ENCODE results near the gene TNRC18.
"Not testable (repeated sequence)": the region's sequence is repeated elsewhere in the genome, so short reads cannot be mapped to it uniquely, and the experiment has no call there.

The TNRC18 gene

DNA sequence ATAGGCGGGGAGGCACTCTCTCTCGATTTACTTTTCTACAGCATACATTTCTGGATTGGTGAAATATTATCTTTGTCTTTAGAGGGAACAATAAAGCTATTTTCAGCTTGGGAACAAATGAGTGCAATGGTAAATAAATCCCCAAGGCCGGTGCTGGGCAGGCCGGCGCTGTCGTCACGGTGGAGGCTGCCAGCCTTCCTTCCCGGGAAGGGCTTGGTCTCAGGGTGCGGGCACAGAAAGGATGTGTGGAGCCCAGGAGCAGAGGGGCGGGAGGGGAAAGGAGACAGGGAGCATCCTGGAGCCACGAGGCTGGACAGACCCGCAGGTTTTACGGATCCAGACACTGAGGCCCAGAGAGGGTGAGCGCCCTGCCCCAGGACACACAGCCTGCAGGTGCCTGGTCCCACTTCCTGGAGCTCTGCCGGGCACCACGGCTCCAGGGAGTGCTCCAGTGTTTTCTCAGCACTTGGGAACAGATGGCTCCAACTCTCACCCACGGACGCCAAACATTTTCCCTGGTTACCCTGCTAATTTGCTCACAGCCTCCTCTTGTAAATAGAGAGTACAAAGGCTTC lies 149.7 kb downstream of the TNRC18 start:
- H3K79me1 ChIP-seq (replicated peaks; ENCODE audit: low read length, poor library complexity, severe bottlenecking); H3K36me3 ChIP-seq (ENCODE audit: control insufficient read depth in 1 of 2, insufficient read depth in 2 of 2, low read depth in 1 of 2, low read length in 2 of 2); H3K4ac ChIP-seq (ENCODE audit: low read depth in 1 of 2, low read length in 2 of 2); H3K23ac ChIP-seq (ENCODE audit: low read length in 2 of 2); H2BK120ac ChIP-seq (ENCODE audit: low read depth, low read length); H3K14ac ChIP-seq (ENCODE audit: low read length in 2 of 2); H3K4me2 ChIP-seq (ENCODE audit: low read length, poor library complexity, severe bottlenecking); H3K18ac ChIP-seq (ENCODE audit: low read depth in 1 of 2, low read length in 2 of 2); H3K4me1 ChIP-seq (ENCODE audit: control insufficient read depth, insufficient read depth, low read depth, low read length); H4K91ac ChIP-seq (ENCODE audit: low read length); H3K9ac ChIP-seq (ENCODE audit: low read length); H4K8ac ChIP-seq (ENCODE audit: low read length); H2BK5ac ChIP-seq (ENCODE audit: low read depth, low read length, poor library complexity, severe bottlenecking); H3K9me3 ChIP-seq (ENCODE audit: control insufficient read depth, low read length); H2BK15ac ChIP-seq (ENCODE audit: low read depth, poor library complexity, severe bottlenecking); H2AK5ac ChIP-seq (ENCODE audit: low read length, severe bottlenecking); H2AFZ ChIP-seq (ENCODE audit: low read depth, low read length); H2BK12ac ChIP-seq (ENCODE audit: low read length in 2 of 2); H3K4me3 ChIP-seq (ENCODE audit: insufficient read depth in 1 of 2, low read depth in 1 of 2, low read length in 2 of 2); H3K27ac ChIP-seq (ENCODE audit: low read length, poor library complexity, severe bottlenecking); DNase-seq: not testable (repeated sequence)
- H3K27me3 ChIP-seq (ENCODE audit: control insufficient read depth in 1 of 2, insufficient read depth in 1 of 2, low read length in 2 of 2) = peaks cover 5 to 38% of the 10 kb centered on the region in 2 experiments
- WGBS = 92% methylated on average over 13 of the region's 18 CpGs

DNA sequence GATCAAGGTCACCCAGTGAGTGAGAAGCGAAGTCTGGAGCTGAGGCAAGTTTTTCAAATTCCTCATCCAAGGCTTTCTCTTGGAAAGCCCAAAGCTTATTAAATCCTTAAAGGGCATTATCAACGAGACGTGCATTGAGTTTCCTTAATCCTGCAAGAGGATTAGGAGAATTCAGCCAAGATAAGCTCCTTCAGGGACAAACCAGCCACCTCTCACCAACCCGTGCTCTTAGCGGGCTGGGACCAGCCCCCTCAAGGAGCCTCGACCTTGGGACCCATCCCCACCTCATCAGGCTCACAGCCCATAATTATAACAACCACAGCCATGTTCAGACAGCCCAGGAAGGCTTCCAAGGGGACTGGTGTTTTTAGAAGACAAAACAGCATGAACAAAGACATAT lies 152.8 kb downstream of the TNRC18 start:
- no peak overlapping the region for H2BK5ac ChIP-seq (ENCODE audit: low read depth, low read length, poor library complexity, severe bottlenecking)
- no peak overlapping the region for H3K4me3 ChIP-seq (ENCODE audit: insufficient read depth in 1 of 2, low read depth in 1 of 2, low read length in 2 of 2)
- H3K9ac ChIP-seq (ENCODE audit: low read length) = no peak overlapping the region
- H3K9me3 ChIP-seq (ENCODE audit: control insufficient read depth, low read length) = no peaks in the 10 kb centered on the region
- H4K8ac ChIP-seq (ENCODE audit: low read length) = no peak overlapping the region
- no peaks in the 10 kb centered on the region for H3K4me1 ChIP-seq (ENCODE audit: control insufficient read depth, insufficient read depth, low read depth, low read length)
- DNase-seq = no peak
- no peak overlapping the region for H3K23ac ChIP-seq (ENCODE audit: low read length in 2 of 2)
- H3K4ac ChIP-seq (ENCODE audit: low read depth in 1 of 2, low read length in 2 of 2) = no peak overlapping the region
- H2AFZ ChIP-seq (ENCODE audit: low read depth, low read length) = no peak overlapping the region
- no peak overlapping the region for H3K14ac ChIP-seq (ENCODE audit: low read length in 2 of 2)
- no peak overlapping the region for H3K27ac ChIP-seq (ENCODE audit: low read length, poor library complexity, severe bottlenecking)
- H2BK15ac ChIP-seq (ENCODE audit: low read depth, poor library complexity, severe bottlenecking) = no peak overlapping the region
- H3K4me2 ChIP-seq (ENCODE audit: low read length, poor library complexity, severe bottlenecking) = no peak overlapping the region
- WGBS = 83% methylated on average over 6 of the region's 6 CpGs
- peak overlapping the region in 1 of 2 experiments; percentile 8 for H3K18ac ChIP-seq (ENCODE audit: low read depth in 1 of 2, low read length in 2 of 2)
- H3K79me1 ChIP-seq (replicated peaks; ENCODE audit: low read length, poor library complexity, severe bottlenecking) = no peaks in the 10 kb centered on the region
- no peak overlapping the region for H2BK12ac ChIP-seq (ENCODE audit: low read length in 2 of 2)
- no peaks in the 10 kb centered on the region for H3K36me3 ChIP-seq (ENCODE audit: control insufficient read depth in 1 of 2, insufficient read depth in 2 of 2, low read depth in 1 of 2, low read length in 2 of 2)
- no peak overlapping the region for H2AK5ac ChIP-seq (ENCODE audit: low read length, severe bottlenecking)
- H4K91ac ChIP-seq (ENCODE audit: low read length) = no peak overlapping the region
- no peak overlapping the region for H2BK120ac ChIP-seq (ENCODE audit: low read depth, low read length)
- peaks cover 0 to 37% of the 10 kb centered on the region in 2 experiments for H3K27me3 ChIP-seq (ENCODE audit: control insufficient read depth in 1 of 2, insufficient read depth in 1 of 2, low read length in 2 of 2)

DNA sequence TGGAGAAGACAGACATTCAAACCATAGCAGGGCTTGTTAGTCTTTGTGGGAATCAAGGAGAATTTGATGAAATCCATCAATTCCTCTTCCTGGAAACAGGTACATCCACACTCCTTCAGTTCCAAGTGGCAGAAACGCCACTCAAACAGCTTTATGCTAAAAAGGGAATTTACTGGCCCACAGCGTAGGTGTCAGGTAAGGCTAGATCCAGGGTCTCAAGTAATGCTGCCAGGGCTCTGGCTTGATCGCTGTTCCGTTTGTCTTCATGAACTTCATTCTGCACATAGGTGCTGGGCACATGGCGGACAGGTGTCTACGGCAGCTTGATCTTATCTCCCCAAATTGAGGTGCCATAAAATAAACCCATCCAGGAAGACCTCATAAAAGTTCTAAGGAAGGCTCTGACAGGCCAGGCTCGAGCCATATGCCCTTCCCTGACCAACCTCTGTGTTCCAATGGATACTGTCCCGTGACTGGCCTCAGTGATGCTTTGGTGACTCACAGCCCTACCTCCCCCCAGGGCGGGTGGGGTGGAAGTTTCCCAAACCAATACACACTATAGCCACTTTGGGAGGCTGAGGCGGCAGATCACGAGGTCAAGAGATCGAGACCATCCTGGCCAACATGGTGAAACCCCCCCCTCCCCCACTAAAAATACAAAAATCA lies 153.5 kb downstream of the TNRC18 start:
- not testable (repeated sequence) for H3K27ac ChIP-seq (ENCODE audit: low read length, poor library complexity, severe bottlenecking); H4K91ac ChIP-seq (ENCODE audit: low read length); H3K14ac ChIP-seq (ENCODE audit: low read length in 2 of 2); H3K79me1 ChIP-seq (replicated peaks; ENCODE audit: low read length, poor library complexity, severe bottlenecking); H3K23ac ChIP-seq (ENCODE audit: low read length in 2 of 2); H2AK5ac ChIP-seq (ENCODE audit: low read length, severe bottlenecking); H2AFZ ChIP-seq (ENCODE audit: low read depth, low read length); H3K18ac ChIP-seq (ENCODE audit: low read depth in 1 of 2, low read length in 2 of 2); DNase-seq; H3K4ac ChIP-seq (ENCODE audit: low read depth in 1 of 2, low read length in 2 of 2); H4K8ac ChIP-seq (ENCODE audit: low read length); H3K4me2 ChIP-seq (ENCODE audit: low read length, poor library complexity, severe bottlenecking); H2BK15ac ChIP-seq (ENCODE audit: low read depth, poor library complexity, severe bottlenecking); H3K36me3 ChIP-seq (ENCODE audit: control insufficient read depth in 1 of 2, insufficient read depth in 2 of 2, low read depth in 1 of 2, low read length in 2 of 2); H3K9ac ChIP-seq (ENCODE audit: low read length); H2BK120ac ChIP-seq (ENCODE audit: low read depth, low read length); H3K4me1 ChIP-seq (ENCODE audit: control insufficient read depth, insufficient read depth, low read depth, low read length); H3K9me3 ChIP-seq (ENCODE audit: control insufficient read depth, low read length); H2BK12ac ChIP-seq (ENCODE audit: low read length in 2 of 2); H3K4me3 ChIP-seq (ENCODE audit: insufficient read depth in 1 of 2, low read depth in 1 of 2, low read length in 2 of 2); H2BK5ac ChIP-seq (ENCODE audit: low read depth, low read length, poor library complexity, severe bottlenecking)
- 80% methylated on average over 12 of the region's 12 CpGs for WGBS
- peaks cover 1 to 44% of the 10 kb centered on the region in 2 experiments for H3K27me3 ChIP-seq (ENCODE audit: control insufficient read depth in 1 of 2, insufficient read depth in 1 of 2, low read length in 2 of 2)

DNA sequence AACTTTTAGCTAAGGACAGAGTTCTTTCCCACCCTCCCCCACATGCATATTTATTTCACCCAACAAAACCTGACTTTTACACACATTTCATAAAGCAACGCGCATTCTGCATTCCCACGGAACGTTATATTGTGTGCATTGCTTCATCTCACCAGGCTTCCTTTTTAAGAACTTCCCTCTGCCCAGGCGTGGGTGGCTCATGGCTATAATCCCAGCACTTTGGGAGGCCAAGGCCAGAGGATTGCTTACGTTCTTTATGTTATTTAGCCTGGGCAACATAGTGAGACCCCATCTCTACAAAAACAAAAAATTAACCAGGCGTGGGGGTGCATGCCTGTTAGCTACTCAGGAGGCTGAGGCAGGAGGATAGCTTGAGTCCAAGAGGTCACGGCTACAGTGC lies 155.8 kb downstream of the TNRC18 start:
- H2BK120ac ChIP-seq (ENCODE audit: low read depth, low read length); H4K8ac ChIP-seq (ENCODE audit: low read length); DNase-seq; H3K36me3 ChIP-seq (ENCODE audit: control insufficient read depth in 1 of 2, insufficient read depth in 2 of 2, low read depth in 1 of 2, low read length in 2 of 2); H3K14ac ChIP-seq (ENCODE audit: low read length in 2 of 2); H3K9me3 ChIP-seq (ENCODE audit: control insufficient read depth, low read length); H3K4me3 ChIP-seq (ENCODE audit: insufficient read depth in 1 of 2, low read depth in 1 of 2, low read length in 2 of 2); H3K79me1 ChIP-seq (replicated peaks; ENCODE audit: low read length, poor library complexity, severe bottlenecking); H3K23ac ChIP-seq (ENCODE audit: low read length in 2 of 2); H3K18ac ChIP-seq (ENCODE audit: low read depth in 1 of 2, low read length in 2 of 2); H3K27ac ChIP-seq (ENCODE audit: low read length, poor library complexity, severe bottlenecking); H2BK15ac ChIP-seq (ENCODE audit: low read depth, poor library complexity, severe bottlenecking); H2AFZ ChIP-seq (ENCODE audit: low read depth, low read length); H3K4me2 ChIP-seq (ENCODE audit: low read length, poor library complexity, severe bottlenecking); H2BK5ac ChIP-seq (ENCODE audit: low read depth, low read length, poor library complexity, severe bottlenecking); H3K9ac ChIP-seq (ENCODE audit: low read length); H2AK5ac ChIP-seq (ENCODE audit: low read length, severe bottlenecking); H4K91ac ChIP-seq (ENCODE audit: low read length); H3K4me1 ChIP-seq (ENCODE audit: control insufficient read depth, insufficient read depth, low read depth, low read length); H3K4ac ChIP-seq (ENCODE audit: low read depth in 1 of 2, low read length in 2 of 2); H2BK12ac ChIP-seq (ENCODE audit: low read length in 2 of 2): not testable (repeated sequence)
- H3K27me3 ChIP-seq (ENCODE audit: control insufficient read depth in 1 of 2, insufficient read depth in 1 of 2, low read length in 2 of 2) = peaks cover 10 to 31% of the 10 kb centered on the region in 2 experiments
- 94% methylated on average over 8 of the region's 8 CpGs for WGBS
